ENCODE measurements around the gene POLA2. TPM values are rescaled to one million over a fixed set of nuclear protein-coding genes. Genes with fewer than 3 reads are reported as not detected.
"Not testable (repeated sequence)": the region's sequence is repeated elsewhere in the genome, so short reads cannot be mapped to it uniquely, and the experiment has no call there.

Gene POLA2
- total and polyA plus RNA-seq, 4 donors, result 1.5 to 6.1 (median 3.2) TPM

- TF ChIP-seq EGR1 (IDR thresholded peaks at IDR 0.05; ENCODE audit: low read depth in 2 of 2), result no peak
- no peak for TF ChIP-seq GABPA (IDR thresholded peaks at IDR 0.05 in 1 of 2, conservative IDR thresholded peaks at IDR 0.05 in 1 of 2)
Observed at GRCh38 chr11:65226103-65226442, 35.7 kb upstream of the POLA2 start (continued).

- no peak for TF ChIP-seq ZBTB33 (IDR thresholded peaks at IDR 0.05)
- no peak for TF ChIP-seq EGR1 (IDR thresholded peaks at IDR 0.05; ENCODE audit: low read depth in 2 of 2)
- no peak for TF ChIP-seq HNF4G (IDR thresholded peaks at IDR 0.05)
- no peak for TF ChIP-seq TAF1 (conservative IDR thresholded peaks at IDR 0.05)
- TF ChIP-seq GABPA (IDR thresholded peaks at IDR 0.05 in 1 of 2, conservative IDR thresholded peaks at IDR 0.05 in 1 of 2), result no peak
- TF ChIP-seq NR2F2 (IDR thresholded peaks at IDR 0.05), result no peak
- no peak for TF ChIP-seq REST (IDR thresholded peaks at IDR 0.05)
- no peak for TF ChIP-seq SP1 (IDR thresholded peaks at IDR 0.05)
- TF ChIP-seq YY1 (IDR thresholded peaks at IDR 0.05), result no peak
- TF ChIP-seq RAD21 (IDR thresholded peaks at IDR 0.05), result no peak
- DNase-seq (ENCODE audit: low spot score), result no peak
Observed at GRCh38 chr11:65227879-65228278, 33.9 kb upstream of the POLA2 start.

GRCh38 chr11:65236194-65237059 is 25.3 kb upstream of the POLA2 start:
- DNase-seq (ENCODE audit: low spot score), result no peak
- H3K9ac ChIP-seq (ENCODE audit: low read depth in 1 of 2, low read length in 2 of 2), result no peak overlapping the region
- H3K9me3 ChIP-seq (ENCODE audit: control insufficient read depth in 4 of 4, low read length in 3 of 4), result no peaks in the 10 kb centered on the region
- H3K4me3 ChIP-seq (ENCODE audit: low read depth in 1 of 3, low read length in 3 of 3), result no peak overlapping the region
- 89% methylated on average over 23 of the region's 23 CpGs for WGBS
- no peaks in the 10 kb centered on the region for H3K27me3 ChIP-seq (ENCODE audit: control insufficient read depth in 4 of 4, insufficient read depth in 4 of 4, low read length in 3 of 4)
- no peak overlapping the region for H3K27ac ChIP-seq (ENCODE audit: low read depth in 1 of 2, low read length in 2 of 2)
- H3K36me3 ChIP-seq (ENCODE audit: control insufficient read depth in 4 of 4, insufficient read depth in 3 of 4, low read depth in 1 of 4, low read length in 3 of 4), result no peaks in the 10 kb centered on the region
- no peaks in the 10 kb centered on the region for H3K4me1 ChIP-seq (ENCODE audit: control insufficient read depth in 4 of 4, insufficient read depth in 4 of 4, low read length in 3 of 4)
- TF ChIP-seq FOXA2 (IDR thresholded peaks at IDR 0.05) (no peak), REST (IDR thresholded peaks at IDR 0.05) (no peak), SP1 (IDR thresholded peaks at IDR 0.05) (no peak), TAF1 (conservative IDR thresholded peaks at IDR 0.05) (no peak), MAX (IDR thresholded peaks at IDR 0.05) (no peak)

More at GRCh38 chr11:65227879-65228278, 33.9 kb upstream of the POLA2 start:
- Histone ChIP-seq H3K4me3 (ENCODE audit: low read depth in 1 of 3, low read length in 3 of 3) (no peak overlapping the region), H3K36me3 (ENCODE audit: control insufficient read depth in 4 of 4, insufficient read depth in 3 of 4, low read depth in 1 of 4, low read length in 3 of 4) (peaks cover 0 to 2% (median 0%) of the 10 kb centered on the region in 4 donors), H3K27ac (ENCODE audit: low read depth in 1 of 2, low read length in 2 of 2) (no peak overlapping the region), H3K4me1 (ENCODE audit: control insufficient read depth in 4 of 4, insufficient read depth in 4 of 4, low read length in 3 of 4) (peaks cover 0 to 14% (median 6%) of the 10 kb centered on the region in 4 donors), H3K9ac (ENCODE audit: low read depth in 1 of 2, low read length in 2 of 2) (no peak overlapping the region), H3K27me3 (ENCODE audit: control insufficient read depth in 4 of 4, insufficient read depth in 4 of 4, low read length in 3 of 4) (no peaks in the 10 kb centered on the region), H3K9me3 (ENCODE audit: control insufficient read depth in 4 of 4, low read length in 3 of 4) (no peaks in the 10 kb centered on the region)
- WGBS, result 89% methylated on average over 2 of the region's 2 CpGs

- H3K27ac ChIP-seq (ENCODE audit: low read depth in 1 of 2, low read length in 2 of 2); DNase-seq (ENCODE audit: low spot score); H3K9me3 ChIP-seq (ENCODE audit: control insufficient read depth in 4 of 4, low read length in 3 of 4); H3K4me1 ChIP-seq (ENCODE audit: control insufficient read depth in 4 of 4, insufficient read depth in 4 of 4, low read length in 3 of 4); H3K4me3 ChIP-seq (ENCODE audit: low read depth in 1 of 3, low read length in 3 of 3); H3K9ac ChIP-seq (ENCODE audit: low read depth in 1 of 2, low read length in 2 of 2); H3K36me3 ChIP-seq (ENCODE audit: control insufficient read depth in 4 of 4, insufficient read depth in 3 of 4, low read depth in 1 of 4, low read length in 3 of 4); H3K27me3 ChIP-seq (ENCODE audit: control insufficient read depth in 4 of 4, insufficient read depth in 4 of 4, low read length in 3 of 4): not testable (repeated sequence)
- whole genome bisulfite sequencing, result 81% methylated on average over 4 of the region's 6 CpGs
Observed at GRCh38 chr11:65238302-65238701, 23.5 kb upstream of the POLA2 start.
